HG02981 (cell line): ENCODE results near the gene UNK.
A peak's percentile ranks its signal among the peaks of the same experiment; 100 is the strongest.

ENCODE experiments used
- ATAC-seq: cut with Tn5 transposase; IDR thresholded peaks from one replicate; pipeline ENCODE4 v1.9.1; 2021; ENCODE audit warnings: mild to moderate bottlenecking, moderate library complexity; ENCODE audit not compliant: unreplicated experiment

UNK gene, protein sequence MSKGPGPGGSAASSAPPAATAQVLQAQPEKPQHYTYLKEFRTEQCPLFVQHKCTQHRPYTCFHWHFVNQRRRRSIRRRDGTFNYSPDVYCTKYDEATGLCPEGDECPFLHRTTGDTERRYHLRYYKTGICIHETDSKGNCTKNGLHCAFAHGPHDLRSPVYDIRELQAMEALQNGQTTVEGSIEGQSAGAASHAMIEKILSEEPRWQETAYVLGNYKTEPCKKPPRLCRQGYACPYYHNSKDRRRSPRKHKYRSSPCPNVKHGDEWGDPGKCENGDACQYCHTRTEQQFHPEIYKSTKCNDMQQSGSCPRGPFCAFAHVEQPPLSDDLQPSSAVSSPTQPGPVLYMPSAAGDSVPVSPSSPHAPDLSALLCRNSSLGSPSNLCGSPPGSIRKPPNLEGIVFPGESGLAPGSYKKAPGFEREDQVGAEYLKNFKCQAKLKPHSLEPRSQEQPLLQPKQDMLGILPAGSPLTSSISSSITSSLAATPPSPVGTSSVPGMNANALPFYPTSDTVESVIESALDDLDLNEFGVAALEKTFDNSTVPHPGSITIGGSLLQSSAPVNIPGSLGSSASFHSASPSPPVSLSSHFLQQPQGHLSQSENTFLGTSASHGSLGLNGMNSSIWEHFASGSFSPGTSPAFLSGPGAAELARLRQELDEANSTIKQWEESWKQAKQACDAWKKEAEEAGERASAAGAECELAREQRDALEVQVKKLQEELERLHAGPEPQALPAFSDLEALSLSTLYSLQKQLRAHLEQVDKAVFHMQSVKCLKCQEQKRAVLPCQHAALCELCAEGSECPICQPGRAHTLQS

DNA sequence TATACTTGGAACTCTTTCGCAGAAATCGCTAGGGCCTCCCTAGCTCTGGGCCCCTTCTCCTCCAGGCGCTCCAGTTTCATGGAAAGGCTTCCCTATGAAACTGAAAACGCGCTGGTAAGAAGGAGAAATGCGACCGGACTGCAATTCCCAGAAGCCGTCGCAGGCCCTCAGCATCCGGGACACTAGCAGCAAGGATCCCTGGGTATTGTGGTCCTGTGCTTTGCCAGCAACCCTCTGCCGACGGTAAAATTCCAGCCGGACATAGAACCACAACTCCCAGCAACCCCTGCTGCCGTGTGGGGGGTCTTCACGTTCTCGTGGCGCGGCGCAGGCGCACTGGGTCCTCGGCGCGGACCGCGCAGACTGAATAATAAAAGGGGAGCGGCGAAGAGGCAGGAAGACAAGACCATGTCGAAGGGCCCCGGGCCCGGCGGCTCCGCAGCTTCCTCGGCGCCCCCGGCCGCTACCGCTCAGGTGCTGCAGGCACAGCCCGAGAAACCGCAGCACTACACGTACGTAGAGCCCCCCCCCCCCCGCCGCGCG lies at the start of gene UNK:
UNK (plus strand) TSS at position 334 of the 543 bp plus-strand sequence; CDS start at position 409, 75 bp downstream.
- ATAC-seq: peak; percentile 59

DNA sequence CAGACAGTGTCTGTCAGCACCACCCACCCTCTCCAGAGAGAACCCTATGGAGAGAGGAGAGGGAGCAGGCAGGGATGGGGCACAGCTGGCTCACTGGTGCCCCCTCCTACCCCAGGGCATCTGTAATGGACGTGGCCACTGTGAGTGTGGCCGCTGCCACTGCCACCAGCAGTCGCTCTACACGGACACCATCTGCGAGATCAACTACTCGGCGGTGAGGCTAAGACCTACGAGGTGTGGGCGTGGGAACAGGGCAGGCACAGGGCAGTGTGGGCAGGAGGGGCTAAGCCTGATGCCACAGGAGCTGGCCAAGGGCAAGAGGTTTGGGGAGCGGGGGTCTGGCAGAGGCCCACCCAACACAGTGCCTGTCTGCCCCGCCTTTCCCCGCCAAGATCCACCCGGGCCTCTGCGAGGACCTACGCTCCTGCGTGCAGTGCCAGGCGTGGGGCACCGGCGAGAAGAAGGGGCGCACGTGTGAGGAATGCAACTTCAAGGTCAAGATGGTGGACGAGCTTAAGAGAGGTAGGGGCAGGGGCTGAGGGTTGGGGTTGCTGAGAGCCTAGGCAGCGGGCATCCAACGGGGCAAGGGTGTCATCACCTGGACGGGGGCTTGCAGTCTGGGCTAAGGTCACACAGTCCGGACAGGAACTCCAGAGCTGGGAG lies 48.3 kb upstream of the UNK start:
- no peak for ATAC-seq

DNA sequence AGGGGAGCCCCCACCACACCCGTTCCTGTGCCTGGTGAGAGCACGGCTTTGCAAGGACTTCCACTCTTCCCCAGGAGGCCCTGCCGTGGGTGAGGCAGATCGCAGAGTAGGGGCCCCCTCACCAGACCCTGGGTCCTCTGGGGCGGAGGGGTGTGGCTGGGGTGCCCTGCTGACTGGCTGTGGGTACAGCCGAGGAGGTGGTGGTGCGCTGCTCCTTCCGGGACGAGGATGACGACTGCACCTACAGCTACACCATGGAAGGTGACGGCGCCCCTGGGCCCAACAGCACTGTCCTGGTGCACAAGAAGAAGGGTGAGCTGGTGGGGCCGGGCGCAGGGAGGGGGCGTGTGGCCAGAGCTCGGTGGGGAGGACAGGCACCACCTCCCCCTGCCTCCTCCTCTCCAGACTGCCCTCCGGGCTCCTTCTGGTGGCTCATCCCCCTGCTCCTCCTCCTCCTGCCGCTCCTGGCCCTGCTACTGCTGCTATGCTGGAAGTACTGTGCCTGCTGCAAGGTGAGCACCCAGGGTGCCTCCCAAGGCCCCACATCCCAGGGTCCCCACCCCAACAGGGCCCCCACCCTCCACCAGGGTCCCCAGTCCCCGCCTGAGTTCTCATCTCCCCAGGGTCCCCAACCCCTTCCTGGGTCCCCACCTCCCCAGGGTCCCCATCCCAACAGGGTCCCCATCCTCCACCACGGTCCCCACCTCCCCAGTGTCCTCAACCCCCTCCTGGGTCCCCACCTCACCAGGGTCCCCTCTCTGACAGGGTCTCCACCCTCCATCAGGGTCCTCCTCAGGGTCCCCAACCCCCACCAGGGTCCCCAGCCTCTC lies 47.3 kb upstream of the UNK start:
- no peak for ATAC-seq

DNA sequence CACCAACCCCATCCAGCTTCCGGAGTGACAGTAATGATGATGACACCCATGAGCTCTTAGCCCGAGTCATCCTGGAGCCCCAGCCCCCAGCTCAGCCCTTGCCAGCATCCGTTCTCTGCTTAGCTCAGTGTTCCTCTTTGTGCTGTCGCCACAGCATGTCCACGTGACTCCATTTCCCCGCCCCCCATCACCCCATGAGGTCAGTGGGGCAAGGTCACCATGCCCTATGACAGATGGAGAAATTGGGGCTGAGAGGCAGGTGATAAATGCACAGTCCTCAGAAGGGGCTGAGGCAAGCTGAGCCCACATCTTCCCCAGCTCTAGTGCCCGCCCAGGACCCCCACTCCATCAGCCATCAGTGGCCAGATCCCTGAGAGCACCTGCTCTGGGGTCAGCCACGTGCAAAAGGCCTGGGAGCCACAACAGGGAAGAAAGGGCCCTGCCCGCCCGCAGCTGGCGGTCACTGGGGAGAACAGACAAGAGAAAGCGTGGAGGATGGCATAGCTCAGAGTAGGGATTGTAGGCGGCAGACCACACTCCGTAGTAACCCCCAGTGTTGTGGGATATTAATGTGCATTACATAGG lies 46.3 kb upstream of the UNK start:
- ATAC-seq: no peak

DNA sequence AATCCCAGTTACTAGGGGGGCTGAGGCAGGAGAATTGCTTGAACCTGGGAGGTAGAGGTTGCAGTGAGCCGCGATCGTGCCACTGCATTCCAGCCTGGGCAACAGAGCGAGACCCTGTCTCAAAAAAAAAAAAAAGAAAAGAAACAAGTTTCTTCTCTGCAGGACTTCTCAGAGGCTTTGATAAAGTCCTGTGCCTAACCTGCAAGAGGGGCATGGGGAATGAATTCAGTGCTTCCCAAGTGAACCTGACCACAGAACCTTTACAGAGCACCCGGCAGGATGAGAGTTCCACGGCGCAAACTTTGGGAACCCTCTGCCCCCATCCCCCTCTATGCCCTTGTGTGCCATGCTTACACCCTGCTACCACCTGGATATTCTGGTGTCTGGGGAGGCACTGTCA lies 45.4 kb upstream of the UNK start:
- no peak for ATAC-seq

DNA sequence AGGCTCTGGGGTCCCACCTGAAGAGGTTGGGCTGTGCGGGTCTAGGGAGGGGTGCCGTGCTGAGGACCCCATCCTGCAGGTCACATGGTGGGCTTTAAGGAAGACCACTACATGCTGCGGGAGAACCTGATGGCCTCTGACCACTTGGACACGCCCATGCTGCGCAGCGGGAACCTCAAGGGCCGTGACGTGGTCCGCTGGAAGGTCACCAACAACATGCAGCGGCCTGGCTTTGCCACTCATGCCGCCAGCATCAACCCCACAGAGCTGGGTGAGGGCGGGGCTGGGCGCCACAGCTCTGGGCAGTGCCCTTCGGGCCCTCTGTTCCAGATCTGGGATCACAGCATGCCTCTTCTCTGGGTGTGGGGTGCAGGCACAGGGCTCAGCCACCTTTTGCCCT lies 44.8 kb upstream of the UNK start:
- no peak for ATAC-seq

DNA sequence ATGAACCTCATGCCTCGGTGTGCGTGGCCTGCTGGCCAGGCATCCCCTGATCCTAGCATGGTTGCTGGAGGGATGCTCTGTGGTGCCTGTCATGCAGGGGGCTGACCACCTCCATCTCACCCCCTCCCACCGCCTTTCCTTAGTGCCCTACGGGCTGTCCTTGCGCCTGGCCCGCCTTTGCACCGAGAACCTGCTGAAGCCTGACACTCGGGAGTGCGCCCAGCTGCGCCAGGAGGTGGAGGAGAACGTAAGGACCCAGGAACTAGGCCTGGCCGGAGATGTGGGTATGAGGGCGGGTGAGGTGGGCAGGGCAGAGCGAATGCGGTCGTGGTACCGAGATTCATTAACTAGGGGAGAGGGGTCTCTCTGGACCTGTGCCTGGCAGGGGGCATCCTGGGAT lies 44.4 kb upstream of the UNK start:
- no peak for ATAC-seq

DNA sequence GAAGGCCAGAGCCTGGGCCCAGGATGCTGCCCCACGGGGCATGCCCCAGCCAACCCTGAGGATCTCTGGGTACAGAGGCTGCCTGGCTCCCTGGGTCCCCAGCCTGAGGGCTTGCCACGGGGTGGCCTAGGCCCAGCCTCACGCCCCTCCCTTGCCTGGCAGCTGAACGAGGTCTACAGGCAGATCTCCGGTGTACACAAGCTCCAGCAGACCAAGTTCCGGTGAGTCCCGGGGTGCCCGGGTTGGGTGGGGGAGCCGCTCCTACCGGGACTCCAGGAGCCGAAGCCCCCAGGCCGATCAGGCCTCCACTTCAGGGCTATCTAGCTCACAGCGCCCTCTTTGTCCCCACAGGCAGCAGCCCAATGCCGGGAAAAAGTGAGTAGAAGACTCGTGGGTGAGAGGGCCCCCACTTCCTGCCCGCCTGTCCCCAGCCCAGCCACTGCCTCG lies 44.0 kb upstream of the UNK start:
- ATAC-seq: no peak

DNA sequence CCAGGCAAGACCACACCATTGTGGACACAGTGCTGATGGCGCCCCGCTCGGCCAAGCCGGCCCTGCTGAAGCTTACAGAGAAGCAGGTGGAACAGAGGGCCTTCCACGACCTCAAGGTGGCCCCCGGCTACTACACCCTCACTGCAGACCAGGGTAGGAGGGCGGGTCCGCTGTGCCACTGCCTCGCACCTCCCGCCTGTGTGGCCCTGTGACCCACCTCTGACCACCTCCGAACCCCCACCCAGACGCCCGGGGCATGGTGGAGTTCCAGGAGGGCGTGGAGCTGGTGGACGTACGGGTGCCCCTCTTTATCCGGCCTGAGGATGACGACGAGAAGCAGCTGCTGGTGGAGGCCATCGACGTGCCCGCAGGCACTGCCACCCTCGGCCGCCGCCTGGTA lies 42.3 kb upstream of the UNK start:
- ATAC-seq: no peak

DNA sequence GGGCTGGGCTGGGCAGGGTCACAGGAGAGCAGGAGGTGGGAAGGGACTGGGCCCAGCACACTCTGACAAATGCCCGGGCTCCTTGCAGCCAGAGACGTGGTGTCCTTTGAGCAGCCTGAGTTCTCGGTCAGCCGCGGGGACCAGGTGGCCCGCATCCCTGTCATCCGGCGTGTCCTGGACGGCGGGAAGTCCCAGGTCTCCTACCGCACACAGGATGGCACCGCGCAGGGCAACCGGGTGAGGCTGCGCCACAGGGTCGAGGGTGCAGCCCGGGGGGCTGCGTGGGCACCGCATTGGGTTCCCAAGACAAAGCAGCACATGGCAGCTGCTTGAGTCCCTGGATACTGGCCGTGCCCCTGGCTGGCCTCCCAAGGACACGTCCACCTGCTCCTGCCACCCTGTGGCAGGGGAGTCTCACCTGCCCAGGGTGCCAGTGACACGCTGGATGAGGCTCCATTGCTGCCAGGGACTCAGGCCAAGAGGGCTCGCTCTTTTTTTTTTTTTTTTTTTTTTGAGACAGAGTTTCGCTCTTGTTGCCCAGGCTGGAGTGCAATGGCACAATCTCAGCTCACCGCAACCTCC lies 40.9 kb upstream of the UNK start:
- no peak for ATAC-seq

DNA sequence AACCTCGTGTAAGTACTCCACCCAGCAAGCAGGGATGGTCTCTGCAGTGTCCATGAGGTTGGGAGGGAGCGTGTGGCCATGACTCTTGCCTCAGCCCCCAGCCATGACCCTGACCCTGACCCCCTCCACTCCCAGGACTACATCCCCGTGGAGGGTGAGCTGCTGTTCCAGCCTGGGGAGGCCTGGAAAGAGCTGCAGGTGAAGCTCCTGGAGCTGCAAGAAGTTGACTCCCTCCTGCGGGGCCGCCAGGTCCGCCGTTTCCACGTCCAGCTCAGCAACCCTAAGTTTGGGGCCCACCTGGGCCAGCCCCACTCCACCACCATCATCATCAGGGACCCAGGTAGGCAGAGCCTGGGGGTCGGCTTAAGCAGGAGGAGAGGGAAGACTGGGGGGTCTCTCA lies 35.9 kb upstream of the UNK start:
- no peak for ATAC-seq

DNA sequence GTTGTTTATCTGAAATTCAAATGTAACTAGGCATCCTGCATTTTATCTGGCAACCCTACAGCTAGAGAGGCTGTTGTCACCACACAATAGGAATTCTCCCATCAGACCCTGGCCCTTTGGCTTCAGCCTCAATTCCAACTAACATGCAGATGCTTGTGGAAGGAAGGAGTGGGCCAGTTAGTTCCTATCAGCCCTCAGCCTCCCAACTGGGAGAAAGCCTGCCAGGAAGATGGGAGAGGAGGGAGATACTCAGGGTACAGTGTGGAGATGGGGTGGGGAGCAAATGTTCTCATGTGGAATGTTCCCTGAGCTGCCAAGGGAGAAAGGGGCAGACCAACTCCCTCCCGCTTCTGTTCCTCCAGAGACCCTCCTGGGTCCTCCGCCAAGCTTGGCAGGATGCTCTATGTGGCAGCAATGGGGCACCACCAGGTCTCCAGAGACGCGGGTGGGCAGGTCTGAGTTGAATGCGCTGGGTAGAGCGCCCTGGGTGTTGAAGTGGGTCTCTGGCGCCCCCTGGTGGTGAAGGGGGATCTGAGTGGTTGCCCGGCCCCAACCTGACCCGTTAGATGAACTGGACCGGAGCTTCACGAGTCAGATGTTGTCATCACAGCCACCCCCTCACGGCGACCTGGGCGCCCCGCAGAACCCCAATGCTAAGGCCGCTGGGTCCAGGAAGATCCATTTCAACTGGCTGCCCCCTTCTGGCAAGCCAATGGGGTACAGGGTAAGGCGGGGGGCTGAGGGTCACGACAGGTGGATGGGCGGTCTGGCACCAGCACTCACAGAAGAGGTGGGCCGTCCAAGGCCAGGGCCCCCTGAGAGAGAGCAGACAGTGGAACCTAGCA lies 34.8 kb upstream of the UNK start:
- no peak for ATAC-seq

DNA sequence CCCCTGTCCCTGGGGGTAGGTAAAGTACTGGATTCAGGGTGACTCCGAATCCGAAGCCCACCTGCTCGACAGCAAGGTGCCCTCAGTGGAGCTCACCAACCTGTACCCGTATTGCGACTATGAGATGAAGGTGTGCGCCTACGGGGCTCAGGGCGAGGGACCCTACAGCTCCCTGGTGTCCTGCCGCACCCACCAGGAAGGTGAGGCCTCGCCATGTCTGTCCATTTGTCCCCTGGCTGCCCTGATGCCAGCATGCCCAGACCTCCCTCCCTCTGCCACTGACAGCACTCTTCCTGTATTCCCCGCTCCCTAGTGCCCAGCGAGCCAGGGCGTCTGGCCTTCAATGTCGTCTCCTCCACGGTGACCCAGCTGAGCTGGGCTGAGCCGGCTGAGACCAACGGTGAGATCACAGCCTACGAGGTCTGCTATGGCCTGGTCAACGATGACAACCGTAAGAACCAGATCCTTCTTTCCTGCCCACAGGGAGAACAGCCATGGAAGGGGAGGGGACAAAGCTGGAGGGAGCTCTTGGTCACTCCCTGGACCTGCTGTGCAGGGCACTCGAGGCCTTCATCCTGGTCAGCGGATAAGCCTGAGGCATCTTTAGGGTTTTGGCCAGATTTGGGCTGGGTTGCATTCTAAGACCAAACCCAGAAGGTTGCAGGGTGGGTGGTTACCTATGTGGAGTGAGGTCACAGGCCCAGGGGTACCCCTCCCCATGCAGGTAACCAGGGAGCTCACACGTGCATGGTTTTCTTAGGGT lies 33.8 kb upstream of the UNK start:
- no peak for ATAC-seq

DNA sequence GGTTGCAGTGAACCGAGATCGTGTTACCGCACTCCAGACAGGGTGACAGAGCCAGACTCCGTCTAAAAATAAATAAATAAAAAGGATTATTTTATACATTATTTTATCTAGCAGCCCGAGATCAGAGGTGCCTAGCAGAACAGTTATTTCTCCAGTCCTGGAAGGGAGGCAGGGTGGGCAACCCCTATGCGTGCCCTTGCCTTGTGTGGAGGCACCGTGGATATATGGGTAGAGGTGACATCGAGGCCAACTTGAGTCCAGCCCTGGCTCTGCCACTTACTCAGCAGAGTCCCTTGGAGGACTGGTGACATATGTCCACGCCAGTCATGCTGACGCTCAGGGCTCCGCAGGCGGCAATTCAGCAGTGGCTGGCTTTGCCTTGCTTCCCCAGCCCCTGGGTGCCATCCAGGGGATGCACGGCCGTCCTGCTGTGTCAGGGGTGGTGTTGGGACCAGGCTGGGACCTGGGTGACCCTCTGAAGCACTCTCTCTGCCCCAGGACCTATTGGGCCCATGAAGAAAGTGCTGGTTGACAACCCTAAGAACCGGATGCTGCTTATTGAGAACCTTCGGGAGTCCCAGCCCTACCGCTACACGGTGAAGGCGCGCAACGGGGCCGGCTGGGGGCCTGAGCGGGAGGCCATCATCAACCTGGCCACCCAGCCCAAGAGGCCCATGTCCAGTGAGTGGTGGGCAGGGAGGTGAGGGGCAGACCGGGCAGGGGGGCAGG lies 32.8 kb upstream of the UNK start:
- no peak for ATAC-seq

DNA sequence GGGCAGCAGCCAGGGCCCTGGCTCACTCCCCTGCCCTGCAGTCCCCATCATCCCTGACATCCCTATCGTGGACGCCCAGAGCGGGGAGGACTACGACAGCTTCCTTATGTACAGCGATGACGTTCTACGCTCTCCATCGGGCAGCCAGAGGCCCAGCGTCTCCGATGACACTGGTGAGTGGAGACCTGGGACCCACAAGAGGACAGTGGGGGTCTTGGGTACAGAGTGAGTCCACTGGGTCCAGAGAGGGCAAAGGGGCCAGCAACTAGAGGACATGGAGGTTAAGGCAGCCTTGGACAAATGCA lies 32.2 kb upstream of the UNK start:
- no peak for ATAC-seq

DNA sequence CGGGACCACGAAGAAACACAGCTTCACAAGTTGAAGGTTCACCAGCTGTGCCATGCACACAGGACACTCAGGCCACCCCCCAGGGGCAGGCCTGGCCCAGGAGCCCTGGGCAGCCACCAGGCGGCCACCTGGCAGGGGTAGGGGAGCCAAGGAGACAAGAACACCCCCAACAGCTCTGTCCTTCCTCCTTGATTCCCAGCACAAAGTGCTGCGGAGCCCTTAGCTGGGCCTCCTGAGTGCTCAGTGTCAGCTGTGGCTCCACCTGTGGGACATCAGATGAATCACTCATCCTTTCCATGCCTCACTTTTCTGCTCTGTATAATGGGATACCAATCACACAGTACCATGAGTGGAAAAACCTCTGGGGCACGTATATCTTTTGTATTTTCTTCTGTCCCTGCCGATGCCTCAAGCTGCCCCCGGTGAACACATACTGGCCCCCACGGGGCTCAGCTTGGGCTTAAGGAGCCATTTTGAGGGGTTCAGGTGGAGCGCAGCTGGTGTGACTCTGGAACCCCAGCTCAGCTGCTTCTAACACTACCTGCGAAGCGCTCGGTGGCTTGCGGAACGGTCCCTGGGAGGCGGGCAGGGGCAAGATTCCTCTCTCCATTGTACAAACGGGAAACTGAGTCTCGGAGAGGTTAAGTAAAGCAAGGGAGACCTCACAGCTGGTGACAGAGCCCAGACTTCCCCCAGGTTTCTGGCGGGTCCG lies 31.6 kb upstream of the UNK start:
- ATAC-seq: no peak
